Type B pancreatic cell (in vitro differentiated cells): ENCODE measurements around the gene PLPP1. TPM values are rescaled to one million over a fixed set of nuclear protein-coding genes. Genes with fewer than 3 reads are reported as not detected.

ENCODE experiments used
- DNase-seq: peaks from one replicate; pipeline ENCODE4 v3.0.0; 2021; ENCODE audit warnings: mixed read lengths; ENCODE audit not compliant: unreplicated experiment; ENCODE audit errors: extremely low spot score
- H3K27ac Mint-ChIP-seq: 2 replicates; pipeline ENCODE4 v1.8.0; 2021; ENCODE audit warnings: mild to moderate bottlenecking, mixed read lengths
- H3K27me3 Mint-ChIP-seq: 2 replicates; pipeline ENCODE4 v1.8.0; 2021; ENCODE audit warnings: mixed read lengths
- H3K36me3 Mint-ChIP-seq: 2 replicates; pipeline ENCODE4 v1.8.0; 2021; ENCODE audit warnings: mixed read lengths
- H3K4me1 Mint-ChIP-seq: one replicate; pipeline ENCODE4 v1.8.0; 2021; ENCODE audit warnings: mixed read lengths; ENCODE audit not compliant: unreplicated experiment
- H3K4me3 Mint-ChIP-seq: 2 replicates; pipeline ENCODE4 v1.8.0; 2021; ENCODE audit warnings: mild to moderate bottlenecking, mixed read lengths
- H3K9me3 Mint-ChIP-seq: 2 replicates; pipeline ENCODE4 v1.8.0; 2021; ENCODE audit warnings: mixed read lengths
- CTCF ChIP-seq: fragments of 200-600 bp; sonication (generic); conservative IDR thresholded peaks from 2 replicates; pipeline ENCODE4 v1.5.0; 2021; ENCODE audit warnings: antibody characterized with exemption, mild to moderate bottlenecking
- total RNA-seq: library from RNA; stranded (reverse); gene quantifications from 2 replicates; pipeline ENCODE4 v1.2.1, GENCODE V29; 2021; ENCODE audit warnings: low replicate concordance

PLPP1 gene
- total RNA-seq, 1 donor from 2014 or later, result 12.8 TPM

- H3K27me3 Mint-ChIP-seq, result no peaks in the 10 kb centered on the region
- no peak overlapping the region for H3K27ac Mint-ChIP-seq
Measured at GRCh38 chr5:55470282-55470681, 64.5 kb downstream of the PLPP1 start.

GRCh38 chr5:55469839-55470238, 64.9 kb downstream of the PLPP1 start:
- H3K4me3 Mint-ChIP-seq, result no peak overlapping the region
- H3K4me1 Mint-ChIP-seq, result no peaks in the 10 kb centered on the region
- H3K27me3 Mint-ChIP-seq, result no peaks in the 10 kb centered on the region
- DNase-seq, result no peak
- H3K36me3 Mint-ChIP-seq, result peaks cover 7% of the 10 kb centered on the region
- no peak for TF ChIP-seq CTCF
- H3K27ac Mint-ChIP-seq, result no peak overlapping the region
- no peaks in the 10 kb centered on the region for H3K9me3 Mint-ChIP-seq

More at GRCh38 chr5:55470282-55470681, 64.5 kb downstream of the PLPP1 start:
- no peaks in the 10 kb centered on the region for H3K9me3 Mint-ChIP-seq
- H3K4me1 Mint-ChIP-seq, result no peaks in the 10 kb centered on the region
- no peak for TF ChIP-seq CTCF
- peaks cover 7% of the 10 kb centered on the region for H3K36me3 Mint-ChIP-seq
- DNase-seq, result no peak
- no peak overlapping the region for H3K4me3 Mint-ChIP-seq

GRCh38 chr5:55467862-55468551, 66.8 kb downstream of the PLPP1 start:
- Mint-ChIP-seq H3K9me3 (no peaks in the 10 kb centered on the region), H3K27me3 (no peaks in the 10 kb centered on the region), H3K4me3 (no peak overlapping the region), H3K4me1 (no peaks in the 10 kb centered on the region), H3K36me3 (peaks cover 13% of the 10 kb centered on the region), H3K27ac (no peak overlapping the region)
- TF ChIP-seq CTCF, result no peak
- no peak for DNase-seq

GRCh38 chr5:55463613-55464012, 71.2 kb downstream of the PLPP1 start:
- no peak overlapping the region for H3K27ac Mint-ChIP-seq
- no peaks in the 10 kb centered on the region for H3K27me3 Mint-ChIP-seq
- no peak for DNase-seq
- no peak overlapping the region for H3K4me3 Mint-ChIP-seq
- H3K9me3 Mint-ChIP-seq, result no peaks in the 10 kb centered on the region
- peaks cover 13% of the 10 kb centered on the region for H3K36me3 Mint-ChIP-seq
- no peak for TF ChIP-seq CTCF
- no peaks in the 10 kb centered on the region for H3K4me1 Mint-ChIP-seq

- Mint-ChIP-seq H3K27me3 (no peaks in the 10 kb centered on the region), H3K36me3 (peaks cover 3% of the 10 kb centered on the region), H3K4me3 (no peak overlapping the region), H3K27ac (no peak overlapping the region), H3K9me3 (no peaks in the 10 kb centered on the region), H3K4me1 (peaks cover 4% of the 10 kb centered on the region)
- TF ChIP-seq CTCF, result no peak
- no peak for DNase-seq
Measured at GRCh38 chr5:55459572-55459971, 75.2 kb downstream of the PLPP1 start.
